PFSK-1 (cell line): ENCODE measurements around the gene NR3C2.

ENCODE experiments used
- FOXP2 ChIP-seq: optimal IDR thresholded peaks from 2 replicates; pipeline ENCODE3; 2011; ENCODE audit warnings: borderline replicate concordance, control low read depth, inconsistent platforms; ENCODE audit not compliant: insufficient read depth; ENCODE audit errors: extremely low read length, extremely low read depth
- POLR2AphosphoS5 ChIP-seq: IDR thresholded peaks from 2 replicates; pipeline ENCODE4 v1.6.1; 2012; ENCODE audit warnings: low read depth, mild to moderate bottlenecking, control low read depth, low read length, moderate library complexity
- SIN3A ChIP-seq: IDR thresholded peaks from 2 replicates; pipeline ENCODE4 v1.6.1; 2012; ENCODE audit warnings: mild to moderate bottlenecking, low read length, moderate library complexity, borderline replicate concordance; ENCODE audit not compliant: insufficient read depth
- TAF1 ChIP-seq: IDR thresholded peaks from 2 replicates; pipeline ENCODE4 v1.6.1; 2012; ENCODE audit warnings: low read length, control low read depth, borderline replicate concordance; ENCODE audit not compliant: insufficient read depth
- TF ChIP-seq, protein P1 (sequence below), 2 experiments: IDR thresholded peaks; 2 replicates each; pipeline versions ENCODE4 v1.6.1 to v1.8.0; 2011 to 2012; ENCODE audit warnings: low read depth in 2 of 2, low read length in 2 of 2, control low read depth in 1 of 2, inconsistent platforms in 1 of 2, mild to moderate bottlenecking in 1 of 2, moderate library complexity in 1 of 2; ENCODE audit not compliant: insufficient read depth in 1 of 2

The NR3C2 gene

DNA sequence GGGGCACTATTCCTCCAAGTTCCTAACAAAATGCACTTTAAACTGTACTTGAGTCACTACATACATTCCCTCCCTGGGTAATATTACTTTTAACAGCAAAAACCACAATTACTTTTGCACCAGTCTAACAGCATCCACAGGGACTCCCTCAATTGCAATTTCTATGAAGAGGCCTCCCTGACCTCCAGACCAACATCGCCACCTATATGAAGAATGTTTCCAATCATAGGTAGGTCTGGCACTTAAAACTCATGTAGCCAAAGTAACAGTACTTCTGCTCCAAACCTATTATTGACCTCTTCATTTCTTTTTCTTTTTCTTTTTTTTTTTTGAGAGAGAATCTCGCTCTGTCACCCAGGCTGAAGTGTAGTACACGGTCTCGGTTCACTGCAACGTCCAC lies 15.6 kb downstream of the NR3C2 start:
- TF ChIP-seq, protein P1, sequence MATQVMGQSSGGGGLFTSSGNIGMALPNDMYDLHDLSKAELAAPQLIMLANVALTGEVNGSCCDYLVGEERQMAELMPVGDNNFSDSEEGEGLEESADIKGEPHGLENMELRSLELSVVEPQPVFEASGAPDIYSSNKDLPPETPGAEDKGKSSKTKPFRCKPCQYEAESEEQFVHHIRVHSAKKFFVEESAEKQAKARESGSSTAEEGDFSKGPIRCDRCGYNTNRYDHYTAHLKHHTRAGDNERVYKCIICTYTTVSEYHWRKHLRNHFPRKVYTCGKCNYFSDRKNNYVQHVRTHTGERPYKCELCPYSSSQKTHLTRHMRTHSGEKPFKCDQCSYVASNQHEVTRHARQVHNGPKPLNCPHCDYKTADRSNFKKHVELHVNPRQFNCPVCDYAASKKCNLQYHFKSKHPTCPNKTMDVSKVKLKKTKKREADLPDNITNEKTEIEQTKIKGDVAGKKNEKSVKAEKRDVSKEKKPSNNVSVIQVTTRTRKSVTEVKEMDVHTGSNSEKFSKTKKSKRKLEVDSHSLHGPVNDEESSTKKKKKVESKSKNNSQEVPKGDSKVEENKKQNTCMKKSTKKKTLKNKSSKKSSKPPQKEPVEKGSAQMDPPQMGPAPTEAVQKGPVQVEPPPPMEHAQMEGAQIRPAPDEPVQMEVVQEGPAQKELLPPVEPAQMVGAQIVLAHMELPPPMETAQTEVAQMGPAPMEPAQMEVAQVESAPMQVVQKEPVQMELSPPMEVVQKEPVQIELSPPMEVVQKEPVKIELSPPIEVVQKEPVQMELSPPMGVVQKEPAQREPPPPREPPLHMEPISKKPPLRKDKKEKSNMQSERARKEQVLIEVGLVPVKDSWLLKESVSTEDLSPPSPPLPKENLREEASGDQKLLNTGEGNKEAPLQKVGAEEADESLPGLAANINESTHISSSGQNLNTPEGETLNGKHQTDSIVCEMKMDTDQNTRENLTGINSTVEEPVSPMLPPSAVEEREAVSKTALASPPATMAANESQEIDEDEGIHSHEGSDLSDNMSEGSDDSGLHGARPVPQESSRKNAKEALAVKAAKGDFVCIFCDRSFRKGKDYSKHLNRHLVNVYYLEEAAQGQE (IDR thresholded peaks at IDR 0.05; ENCODE audit: insufficient read depth in 1 of 2, low read depth in 2 of 2, low read length in 2 of 2): no peak
- TF ChIP-seq POLR2AphosphoS5: no peak

DNA sequence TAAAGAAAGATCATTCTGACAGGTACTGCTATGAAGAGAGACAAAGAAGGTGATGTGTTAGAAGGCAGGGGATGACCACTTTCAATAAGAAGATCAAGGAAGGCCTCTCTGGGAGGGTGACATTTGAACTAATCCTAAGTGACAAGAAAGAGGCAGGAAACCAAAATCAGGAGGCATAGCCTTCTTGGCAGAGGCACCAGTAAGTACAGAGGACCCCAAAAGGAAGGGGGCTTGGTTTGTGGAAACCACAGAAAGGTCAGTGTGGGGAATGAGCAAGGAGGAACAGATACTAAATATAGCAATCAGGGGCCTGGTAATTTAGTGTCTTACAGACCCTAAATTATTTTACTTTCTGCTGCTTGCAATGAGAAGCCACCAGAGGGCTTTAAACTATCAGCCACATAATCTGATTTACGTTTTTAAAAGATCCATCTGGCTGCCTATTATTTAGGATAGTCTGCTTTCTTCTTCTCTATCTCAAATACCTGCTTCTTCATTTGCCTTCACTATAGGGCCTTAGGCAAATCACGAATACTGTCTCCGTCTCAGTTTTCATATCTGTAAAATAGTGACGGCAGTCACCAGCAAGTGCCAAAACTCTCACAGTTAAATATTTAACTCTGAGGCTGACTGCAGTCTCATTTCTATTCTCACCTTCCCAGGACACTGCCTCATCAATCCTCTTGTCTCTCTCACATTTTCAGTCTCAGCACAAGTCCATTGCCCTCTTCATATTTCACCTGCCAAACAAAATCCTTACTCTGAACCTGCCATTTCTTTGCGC lies 16.7 kb downstream of the NR3C2 start:
- TF ChIP-seq TAF1: no peak
- TF ChIP-seq POLR2AphosphoS5: no peak
- TF ChIP-seq, protein P1 (IDR thresholded peaks at IDR 0.05; ENCODE audit: insufficient read depth in 1 of 2, low read depth in 2 of 2, low read length in 2 of 2): no peak
- no peak for TF ChIP-seq SIN3A
- no peak for TF ChIP-seq FOXP2

DNA sequence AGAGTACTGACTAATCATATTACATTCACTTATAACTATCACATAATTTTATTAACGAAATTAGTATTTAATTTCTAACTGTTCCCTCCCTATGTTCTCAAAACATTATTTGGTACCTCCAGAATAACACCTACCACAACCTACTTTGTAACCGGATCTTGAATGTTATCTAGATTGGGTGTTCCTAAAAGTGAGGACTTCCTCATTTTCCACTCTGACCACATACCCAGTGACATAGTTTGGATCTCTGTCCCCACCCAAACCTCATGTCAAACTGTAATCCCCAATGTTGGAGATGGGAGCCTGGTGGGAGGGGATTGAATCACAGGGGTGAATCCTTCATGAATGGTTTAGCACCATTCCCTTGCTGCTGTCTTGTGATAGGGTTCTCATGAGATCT lies 21.8 kb downstream of the NR3C2 start:
- no peak for TF ChIP-seq POLR2AphosphoS5
- TF ChIP-seq, protein P1 (IDR thresholded peaks at IDR 0.05; ENCODE audit: insufficient read depth in 1 of 2, low read depth in 2 of 2, low read length in 2 of 2): no peak
- TF ChIP-seq FOXP2: no peak
- no peak for TF ChIP-seq SIN3A
- TF ChIP-seq TAF1: no peak

DNA sequence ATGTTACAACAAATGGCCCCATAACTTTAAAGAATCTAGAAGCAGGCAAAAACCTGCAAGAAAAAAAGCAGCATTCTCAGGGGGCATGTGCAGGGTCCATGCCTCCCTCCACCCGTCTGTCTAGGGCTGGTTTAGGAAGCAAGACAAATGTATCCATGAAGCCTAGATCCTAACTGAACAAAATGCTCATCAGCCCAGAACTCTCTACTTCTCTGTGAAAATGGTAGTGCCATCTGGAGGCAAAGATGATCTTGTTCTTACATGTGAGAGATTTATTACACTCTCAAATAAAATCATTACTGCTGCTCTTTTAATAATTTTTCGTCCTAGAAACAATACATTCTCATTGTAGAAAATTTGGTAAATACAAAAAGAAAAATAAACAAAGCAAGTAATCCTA lies 26.7 kb downstream of the NR3C2 start:
- TF ChIP-seq SIN3A (no peak), TAF1 (no peak), POLR2AphosphoS5 (no peak), FOXP2 (no peak)
- TF ChIP-seq, protein P1 (IDR thresholded peaks at IDR 0.05; ENCODE audit: insufficient read depth in 1 of 2, low read depth in 2 of 2, low read length in 2 of 2): no peak

DNA sequence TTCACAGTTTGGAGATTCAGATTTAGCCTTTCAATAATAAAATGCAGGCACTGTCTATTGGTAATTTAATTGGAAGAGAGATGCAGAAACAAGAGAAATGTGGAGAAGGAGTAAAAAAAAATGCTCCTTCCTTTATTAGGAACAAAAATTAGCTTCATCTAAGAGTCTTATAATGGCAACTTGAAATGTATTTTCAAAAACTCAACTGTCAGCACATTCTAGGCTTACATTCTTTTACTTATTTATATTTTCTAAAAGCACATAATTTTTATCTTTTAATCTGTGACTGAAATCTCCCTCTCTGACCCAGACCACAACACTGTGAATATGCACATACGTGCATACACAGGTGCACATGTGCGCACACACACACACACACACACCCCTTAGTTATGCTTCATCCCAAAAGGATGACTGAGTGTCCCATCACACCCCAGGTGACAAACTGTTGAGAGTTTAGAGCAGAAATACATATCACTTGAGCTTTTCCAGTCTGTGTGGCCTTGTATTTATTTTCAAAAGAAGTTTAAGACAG lies 29.7 kb downstream of the NR3C2 start:
- TF ChIP-seq FOXP2 (no peak), POLR2AphosphoS5 (no peak), SIN3A (no peak), TAF1 (no peak)
- TF ChIP-seq, protein P1 (IDR thresholded peaks at IDR 0.05; ENCODE audit: insufficient read depth in 1 of 2, low read depth in 2 of 2, low read length in 2 of 2): no peak
